Naive thymus-derived CD8-positive, alpha-beta T cell (primary cell): ENCODE results near the gene WDR90. TPM values are rescaled to one million over a fixed set of nuclear protein-coding genes. Genes with fewer than 3 reads are reported as not detected.

ENCODE experiments used
- ATAC-seq, 2 donors: fragments of 150-1000 bp; cut with Tn5 transposase in 1 of 2; sonication (Bioruptor Pico), chemical (Tn5 transposase) in 1 of 2; 1 replicate in 1 of 2; 2 replicates in 1 of 2; pipeline ENCODE4 v1.10.0; 2021; ENCODE audit warnings: mild to moderate bottlenecking in 2 of 2, moderate library complexity in 2 of 2
- POLR2A ChIA-PET: fragments of 350-600 bp; sonication (Branson Sonifier 250); formaldehyde crosslinking; loops from one replicate; lab custom pipeline; 2021; ENCODE audit warnings: antibody characterized with exemption; lab: Charles Lee
- DNase-seq, 10 donors: peaks; one replicate each; pipeline versions ENCODE4 v3.0.0 to v3.0.0-alpha.2; 2020 to 2022
- H3K27ac Mint-ChIP-seq, 10 donors: one replicate each; pipeline ENCODE4 v1.8.0; 2020 to 2022; ENCODE audit warnings: mild to moderate bottlenecking in 10 of 10, mixed read lengths in 10 of 10, moderate library complexity in 4 of 10, inconsistent platforms in 1 of 10
- H3K27me3 Mint-ChIP-seq, 5 donors: one replicate each; pipeline ENCODE4 v1.8.0; 2021 to 2022; ENCODE audit warnings: mixed read lengths in 5 of 5
- H3K36me3 Mint-ChIP-seq, 3 donors: one replicate each; pipeline ENCODE4 v1.8.0; 2020 to 2022; ENCODE audit warnings: mixed read lengths in 3 of 3, mild to moderate bottlenecking in 2 of 3, inconsistent platforms in 1 of 3
- H3K4me1 Mint-ChIP-seq, 4 donors: one replicate each; pipeline ENCODE4 v1.8.0; 2021 to 2022; ENCODE audit warnings: mixed read lengths in 4 of 4
- H3K4me3 Mint-ChIP-seq, 10 donors: one replicate each; pipeline ENCODE4 v1.8.0; 2020 to 2022; ENCODE audit warnings: mild to moderate bottlenecking in 10 of 10, mixed read lengths in 10 of 10, moderate library complexity in 6 of 10, inconsistent platforms in 1 of 10
- H3K9me3 Mint-ChIP-seq, 9 donors: one replicate each; pipeline ENCODE4 v1.8.0; 2020 to 2022; ENCODE audit warnings: mixed read lengths in 9 of 9, mild to moderate bottlenecking in 3 of 9, inconsistent platforms in 1 of 9, moderate library complexity in 1 of 9
- polyA plus RNA-seq, 3 donors: library from polyadenylated mRNA; unstranded; fragments of 300-500 nt; fragmentation: Illumina TruSeq; gene quantifications; one replicate each; pipeline ENCODE4 v1.2.3, GENCODE V29; 2021
- total RNA-seq, 8 experiments: library from RNA in 2 of 8; stranded (reverse) in 2 of 8; gene quantifications; one replicate each; pipeline ENCODE4 v1.2.3 and lab custom pipeline; 2021 to 2026

The WDR90 gene
- total and polyA plus RNA-seq, 5 experiments from 2014 or later, result 0.27 to 19.2 (median 2.5) TPM

GRCh38 chr16:670485-671352 lies 21.6 kb downstream of the WDR90 start:
- no peak for DNase-seq
- Mint-ChIP-seq H3K27me3 (no peaks in the 10 kb centered on the region), H3K36me3 (peaks cover 0 to 19% (median 0%) of the 10 kb centered on the region in 3 donors), H3K9me3 (no peaks in the 10 kb centered on the region), H3K27ac (no peak overlapping the region), H3K4me1 (peaks cover 1 to 26% (median 16%) of the 10 kb centered on the region in 4 donors), H3K4me3 (peak overlapping the region in 4 of 10 donors; percentile 18 to 58 (median 48))
- POLR2A ChIA-PET, result interaction anchor here (0.6 to 7.9 kb wide), 5 partner anchors 10 to 651 kb away, joined by 3 to 95 read pairs (median 4); partner anchors contain the start of genes JMJD8, METTL26, STUB1 and WDR24
- ATAC-seq, result no peak

DNA sequence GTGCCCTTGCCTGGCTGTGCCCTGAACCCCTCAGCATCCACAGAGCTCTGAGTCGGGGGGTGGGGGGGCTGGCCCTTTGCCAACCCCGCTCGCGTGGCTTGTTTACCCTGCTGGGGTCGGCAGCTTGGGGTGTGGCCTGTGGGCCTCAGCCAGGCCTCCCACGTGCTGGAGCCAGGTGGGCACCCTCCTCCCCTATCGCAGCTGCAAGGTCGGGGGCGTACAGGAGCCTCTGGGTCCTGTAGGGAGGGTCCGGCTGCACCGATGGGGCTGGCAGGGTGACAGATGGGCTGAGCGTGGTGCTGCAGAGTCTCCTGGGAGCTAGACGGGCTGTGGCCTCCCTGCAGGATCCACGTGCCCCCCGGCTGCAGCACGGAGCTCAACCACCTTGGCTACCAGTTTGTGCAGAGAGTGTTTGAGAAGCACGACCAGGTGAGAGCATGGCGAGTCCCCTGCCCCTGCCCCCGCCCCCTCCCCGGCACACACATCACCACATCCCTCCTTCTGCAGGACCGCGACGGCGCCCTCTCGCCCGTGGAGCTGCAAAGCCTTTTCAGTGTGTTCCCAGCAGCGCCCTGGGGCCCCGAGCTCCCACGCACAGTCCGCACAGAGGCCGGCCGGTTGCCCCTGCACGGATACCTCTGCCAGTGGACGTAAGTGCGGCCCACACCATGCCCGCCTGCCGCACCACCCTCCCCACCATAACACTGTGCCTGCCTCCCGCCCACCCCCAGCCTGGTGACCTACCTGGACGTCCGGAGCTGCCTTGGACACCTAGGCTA lies 22.4 kb downstream of the WDR90 start:
- H3K9me3 Mint-ChIP-seq, result no peaks in the 10 kb centered on the region
- H3K27ac Mint-ChIP-seq, result no peak overlapping the region
- DNase-seq (no peak), ATAC-seq (no peak)
- H3K4me3 Mint-ChIP-seq, result peak overlapping the region in 2 of 10 donors; percentile 9 to 58
- peaks cover 1 to 27% (median 16%) of the 10 kb centered on the region in 4 donors for H3K4me1 Mint-ChIP-seq
- H3K27me3 Mint-ChIP-seq, result peaks cover 0 to 2% (median 0%) of the 10 kb centered on the region in 5 donors
- POLR2A ChIA-PET, result interaction anchor here (0.6 to 7.9 kb wide), 3 partner anchors 9 to 650 kb away, joined by 3 to 95 read pairs (median 4); partner anchors contain the start of genes JMJD8, STUB1 and WDR24
- peaks cover 0 to 19% (median 0%) of the 10 kb centered on the region in 3 donors for H3K36me3 Mint-ChIP-seq

- Mint-ChIP-seq H3K9me3 (no peaks in the 10 kb centered on the region), H3K4me1 (peaks cover 1 to 28% (median 16%) of the 10 kb centered on the region in 4 donors), H3K27me3 (peaks cover 0 to 2% (median 0%) of the 10 kb centered on the region in 5 donors), H3K4me3 (no peak overlapping the region), H3K27ac (no peak overlapping the region), H3K36me3 (peaks cover 0 to 19% (median 0%) of the 10 kb centered on the region in 3 donors)
- ATAC-seq (no peak), DNase-seq (no peak)
- POLR2A ChIA-PET, result interaction anchor here (1.3 kb wide), 1 partner anchor 23 kb away, joined by 8 read pairs; no protein-coding TSS in a partner anchor
Observed at GRCh38 chr16:672371-672770, 23.2 kb downstream of the WDR90 start.

DNA sequence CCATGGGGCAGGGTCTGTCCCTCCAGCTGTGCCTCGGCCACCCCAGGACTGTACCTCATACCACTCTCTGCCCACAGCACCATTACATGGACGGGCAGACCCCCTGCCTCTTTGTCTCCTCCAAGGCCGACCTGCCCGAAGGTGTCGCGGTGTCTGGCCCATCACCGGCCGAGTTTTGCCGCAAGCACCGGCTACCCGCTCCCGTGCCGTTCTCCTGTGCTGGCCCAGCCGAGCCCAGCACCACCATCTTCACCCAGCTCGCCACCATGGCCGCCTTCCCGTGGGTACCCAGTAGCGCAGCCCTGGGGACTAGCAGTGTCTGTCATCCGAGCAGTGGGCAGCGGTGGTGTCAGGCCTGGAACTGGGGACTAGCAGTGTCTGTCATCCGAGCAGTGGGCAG lies 23.7 kb downstream of the WDR90 start:
- Mint-ChIP-seq H3K27me3 (peaks cover 0 to 2% (median 0%) of the 10 kb centered on the region in 5 donors), H3K4me3 (no peak overlapping the region), H3K36me3 (peaks cover 0 to 19% (median 0%) of the 10 kb centered on the region in 3 donors), H3K4me1 (peaks cover 1 to 24% (median 12%) of the 10 kb centered on the region in 4 donors), H3K27ac (no peak overlapping the region), H3K9me3 (no peaks in the 10 kb centered on the region)
- POLR2A ChIA-PET, result interaction anchor here (0.8 to 1.3 kb wide), 3 partner anchors 17 to 48 kb away, joined by 3 to 8 read pairs (median 4); partner anchors contain the start of gene ANTKMT
- ATAC-seq, result no peak
- no peak for DNase-seq

DNA sequence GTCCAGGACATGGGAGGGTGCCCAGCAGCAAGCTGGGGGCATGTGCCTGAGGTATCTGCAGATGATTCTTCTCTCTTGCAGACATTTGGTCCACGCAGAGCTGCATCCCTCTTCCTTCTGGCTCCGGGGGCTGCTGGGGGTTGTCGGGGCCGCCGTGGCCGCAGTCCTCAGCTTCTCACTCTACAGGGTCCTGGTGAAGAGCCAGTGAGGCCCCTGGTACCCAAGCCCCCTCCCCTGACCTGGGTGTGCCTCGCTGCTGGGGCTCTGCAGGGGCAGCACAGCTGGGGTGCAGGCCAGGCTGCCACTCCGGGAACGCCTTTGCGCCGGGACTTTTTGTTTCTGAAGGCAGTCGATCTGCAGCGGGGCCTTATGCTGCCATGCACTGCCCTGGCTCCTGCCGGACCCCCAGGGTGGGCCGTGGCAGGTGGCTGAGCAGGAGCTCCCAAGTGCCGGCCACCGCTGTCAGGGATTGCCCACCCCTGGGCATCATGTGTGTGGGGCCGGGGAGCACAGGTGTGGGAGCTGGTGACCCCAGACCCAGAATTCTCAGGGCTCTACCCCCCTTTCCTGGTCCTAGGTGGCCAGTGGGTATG lies 24.3 kb downstream of the WDR90 start:
- Mint-ChIP-seq H3K4me1 (peaks cover 1 to 24% (median 11%) of the 10 kb centered on the region in 4 donors), H3K4me3 (no peak overlapping the region), H3K9me3 (no peaks in the 10 kb centered on the region), H3K36me3 (peaks cover 0 to 19% (median 0%) of the 10 kb centered on the region in 3 donors), H3K27me3 (peaks cover 0 to 2% (median 0%) of the 10 kb centered on the region in 5 donors), H3K27ac (no peak overlapping the region)
- ATAC-seq (no peak), DNase-seq (no peak)
- POLR2A ChIA-PET, result interaction anchor here (0.6 to 1.5 kb wide), 5 partner anchors 11 to 481 kb away, joined by 3 to 8 read pairs (median 4); partner anchors contain the start of genes ANTKMT and JMJD8

DNA sequence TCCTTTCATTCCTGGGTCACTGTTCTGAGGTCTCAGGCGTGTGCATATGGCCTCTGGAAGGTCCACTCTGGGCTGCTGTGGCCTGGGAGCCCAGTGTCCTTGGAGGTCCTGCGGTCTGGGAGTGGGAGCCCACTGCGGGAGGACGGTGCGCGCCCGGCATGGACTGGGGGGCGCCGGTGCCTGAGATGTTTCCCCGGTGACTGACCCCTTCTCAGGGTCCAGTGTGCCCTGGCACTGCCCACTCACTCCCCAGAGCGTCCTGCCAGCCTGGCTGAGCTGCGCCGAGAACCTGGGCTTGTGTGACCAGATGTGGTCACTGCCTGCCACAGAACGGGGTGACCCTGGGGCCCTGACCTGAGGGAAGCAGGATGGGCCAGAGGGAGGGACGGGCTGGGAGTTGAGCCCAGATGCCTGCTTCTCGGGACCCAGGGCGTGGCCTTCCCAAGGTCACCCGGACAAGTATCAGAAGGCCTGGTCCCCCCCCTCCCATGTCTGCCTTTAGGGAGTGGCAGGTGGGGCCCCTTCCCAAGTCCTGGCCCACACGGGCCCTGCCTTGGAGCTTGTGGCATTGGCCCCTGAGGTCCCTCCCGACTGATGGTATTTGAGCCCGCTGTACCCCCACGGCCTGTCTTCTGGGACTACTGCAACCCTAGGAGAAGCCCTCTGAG lies 25.2 kb downstream of the WDR90 start:
- Mint-ChIP-seq H3K36me3 (peaks cover 0 to 19% (median 0%) of the 10 kb centered on the region in 3 donors), H3K27me3 (peaks cover 0 to 2% (median 0%) of the 10 kb centered on the region in 5 donors), H3K9me3 (no peaks in the 10 kb centered on the region), H3K27ac (no peak overlapping the region), H3K4me1 (peaks cover 3 to 23% (median 9%) of the 10 kb centered on the region in 4 donors), H3K4me3 (peak overlapping the region in 1 of 10 donors; percentile 66)
- no peak for DNase-seq
- POLR2A ChIA-PET, result interaction anchor here (1.5 to 2.7 kb wide), 3 partner anchors 10 to 26 kb away, joined by 3 to 14 read pairs (median 4); partner anchors contain the start of genes JMJD8 and WDR24
- no peak for ATAC-seq

DNA sequence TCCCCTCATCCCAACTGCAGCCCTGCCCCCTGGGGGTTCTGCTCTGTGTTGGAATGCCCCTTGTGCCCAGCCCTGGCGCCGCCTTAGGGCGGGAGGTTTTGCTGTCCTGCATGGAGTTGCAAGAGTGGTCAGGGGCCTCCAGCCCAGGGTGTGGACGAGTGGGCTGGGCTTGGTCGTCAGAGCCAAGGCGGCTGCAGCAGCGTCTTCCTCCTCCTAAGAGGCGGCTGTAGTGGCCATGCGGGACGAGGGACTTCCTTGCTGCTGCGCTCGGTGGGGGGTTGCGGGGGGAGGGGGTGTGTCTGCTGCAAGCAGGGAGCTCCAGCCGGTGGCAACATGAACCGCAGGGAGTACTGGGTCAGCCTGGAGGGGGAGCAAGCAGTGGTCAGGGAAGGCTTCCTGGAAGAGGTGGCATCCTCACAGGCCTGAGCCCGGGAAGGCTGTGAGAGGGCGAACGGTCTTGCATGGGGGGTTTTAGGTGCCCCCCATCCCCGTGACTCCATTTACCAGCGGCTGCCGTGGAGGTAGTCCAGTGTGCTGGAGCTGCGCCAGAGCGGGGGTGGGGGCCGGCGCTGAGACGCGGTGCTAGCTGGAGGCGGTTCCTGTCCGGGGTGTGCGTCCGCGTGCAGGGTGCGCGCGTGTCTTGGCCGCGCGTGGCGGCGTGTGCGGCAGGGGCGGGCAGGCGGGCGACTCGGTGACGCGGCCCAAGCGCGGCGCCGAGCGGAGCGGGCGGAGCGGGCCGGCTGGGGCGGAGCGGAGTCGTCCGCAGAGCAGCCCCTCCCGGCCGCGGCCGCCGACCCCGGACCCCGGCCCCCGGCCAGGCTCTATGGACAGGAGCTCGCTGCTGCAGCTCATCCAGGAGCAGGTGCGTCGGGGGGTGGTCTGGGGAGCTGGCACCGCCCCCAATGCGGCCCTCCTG lies 26.1 kb downstream of the WDR90 start, which contains the start of gene RHBDL1:
Gene RHBDL1 (plus strand): TSS at position 704 of the 916 bp plus-strand sequence. CDS start 120 bp downstream, at position 824.
- ATAC-seq, result no peak
- H3K4me3 Mint-ChIP-seq, result peak within 1 kb of the TSS in 8 of 10 donors; percentile 42 to 66 (median 49)
- H3K9me3 Mint-ChIP-seq, result no peaks in the 10 kb centered on the region
- H3K27ac Mint-ChIP-seq, result no peak within 1 kb of the TSS
- no peak for DNase-seq
- H3K4me1 Mint-ChIP-seq, result peaks cover 4 to 22% (median 10%) of the 10 kb centered on the region in 4 donors
- peaks cover 0 to 2% (median 0%) of the 10 kb centered on the region in 5 donors for H3K27me3 Mint-ChIP-seq
- POLR2A ChIA-PET, result interaction anchor here (0.8 to 2.7 kb wide), 8 partner anchors 9 to 87 kb away, joined by 3 to 14 read pairs (median 3); partner anchors contain the start of genes JMJD8 and WDR24
- H3K36me3 Mint-ChIP-seq, result peaks cover 0 to 16% (median 0%) of the 10 kb centered on the region in 3 donors

GRCh38 chr16:675884-676564 lies 26.9 kb downstream of the WDR90 start:
- Mint-ChIP-seq H3K27me3 (peaks cover 0 to 2% (median 0%) of the 10 kb centered on the region in 5 donors), H3K4me1 (peaks cover 4 to 24% (median 12%) of the 10 kb centered on the region in 4 donors), H3K27ac (no peak overlapping the region), H3K36me3 (peaks cover 0 to 16% (median 0%) of the 10 kb centered on the region in 3 donors), H3K9me3 (no peaks in the 10 kb centered on the region), H3K4me3 (peak overlapping the region in 2 of 10 donors; percentile 50 to 55)
- DNase-seq (no peak), ATAC-seq (no peak)
- POLR2A ChIA-PET, result interaction anchor here (0.8 to 2.7 kb wide), 8 partner anchors 10 to 441 kb away, joined by 3 to 14 read pairs (median 3); partner anchors contain the start of genes FAM234A and WDR24

GRCh38 chr16:676565-676902 lies 27.4 kb downstream of the WDR90 start:
- Mint-ChIP-seq H3K27me3 (peaks cover 0 to 2% (median 0%) of the 10 kb centered on the region in 5 donors), H3K4me1 (peaks cover 4 to 29% (median 17%) of the 10 kb centered on the region in 4 donors), H3K4me3 (peak overlapping the region in 4 of 10 donors; percentile 11 to 50 (median 38)), H3K27ac (peak overlapping the region in 1 of 10 donors; percentile 8), H3K36me3 (peaks cover 0 to 20% (median 0%) of the 10 kb centered on the region in 3 donors), H3K9me3 (no peaks in the 10 kb centered on the region)
- ATAC-seq (no peak), DNase-seq (no peak)
- POLR2A ChIA-PET, result interaction anchor here (1.1 to 8.3 kb wide), 4 partner anchors 9 to 442 kb away, joined by 3 to 95 read pairs (median 8); partner anchors contain the start of genes FAM234A, RHOT2 and WDR24
